ENCODE data around the gene DNAH10.

DNA sequence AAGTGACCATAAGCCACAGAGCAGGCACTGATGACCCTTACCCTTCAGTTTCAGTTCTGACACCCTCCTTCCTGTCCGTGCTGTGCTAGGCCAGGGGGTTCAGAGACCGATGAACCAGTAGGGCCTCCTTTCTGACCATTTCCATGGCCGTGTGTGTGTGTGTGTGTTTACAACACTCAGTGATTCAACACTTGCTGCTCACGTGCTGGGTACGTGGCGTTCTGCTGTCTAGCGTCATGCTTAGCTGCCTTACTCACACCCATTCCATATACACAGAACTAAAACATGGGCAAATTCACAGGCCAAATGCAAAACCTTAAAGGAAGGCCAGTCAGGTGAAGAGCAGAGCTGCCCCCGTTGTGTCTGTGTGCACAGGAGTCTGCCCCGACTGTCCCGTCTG is 67.5 kb downstream of the DNAH10 start:
- TF ChIP-seq EHMT2 (IDR thresholded peaks at IDR 0.05; ENCODE audit: low read depth) (no peak), ESRRA (IDR thresholded peaks at IDR 0.05; ENCODE audit: borderline replicate concordance, low read length) (no peak), FOSL2 (IDR thresholded peaks at IDR 0.05) (no peak), FOSL2 (CRISPR knock-in tag; IDR thresholded peaks at IDR 0.05) (no peak), POLR2A (IDR thresholded peaks at IDR 0.05; ENCODE audit: low read length) (no peak), NR3C1 (IDR thresholded peaks at IDR 0.05) (no peak), MAFK (IDR thresholded peaks at IDR 0.05; ENCODE audit: partially characterized antibody) (no peak)
- TF ChIP-seq, protein P1, sequence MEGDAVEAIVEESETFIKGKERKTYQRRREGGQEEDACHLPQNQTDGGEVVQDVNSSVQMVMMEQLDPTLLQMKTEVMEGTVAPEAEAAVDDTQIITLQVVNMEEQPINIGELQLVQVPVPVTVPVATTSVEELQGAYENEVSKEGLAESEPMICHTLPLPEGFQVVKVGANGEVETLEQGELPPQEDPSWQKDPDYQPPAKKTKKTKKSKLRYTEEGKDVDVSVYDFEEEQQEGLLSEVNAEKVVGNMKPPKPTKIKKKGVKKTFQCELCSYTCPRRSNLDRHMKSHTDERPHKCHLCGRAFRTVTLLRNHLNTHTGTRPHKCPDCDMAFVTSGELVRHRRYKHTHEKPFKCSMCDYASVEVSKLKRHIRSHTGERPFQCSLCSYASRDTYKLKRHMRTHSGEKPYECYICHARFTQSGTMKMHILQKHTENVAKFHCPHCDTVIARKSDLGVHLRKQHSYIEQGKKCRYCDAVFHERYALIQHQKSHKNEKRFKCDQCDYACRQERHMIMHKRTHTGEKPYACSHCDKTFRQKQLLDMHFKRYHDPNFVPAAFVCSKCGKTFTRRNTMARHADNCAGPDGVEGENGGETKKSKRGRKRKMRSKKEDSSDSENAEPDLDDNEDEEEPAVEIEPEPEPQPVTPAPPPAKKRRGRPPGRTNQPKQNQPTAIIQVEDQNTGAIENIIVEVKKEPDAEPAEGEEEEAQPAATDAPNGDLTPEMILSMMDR (IDR thresholded peaks at IDR 0.05): no peak
